ENCODE measurements around the gene ZMYND10.
"Not testable (repeated sequence)": the region's sequence is repeated elsewhere in the genome, so short reads cannot be mapped to it uniquely, and the experiment has no call there.

Gene ZMYND10

GRCh38 chr3:50325113-50325480 lies 20.4 kb downstream of the ZMYND10 start:
- no peak for DNase-seq (ENCODE audit: low read depth)

- peak; percentile 30 for DNase-seq (ENCODE audit: low read depth)
Observed at GRCh38 chr3:50324351-50325112, 21.0 kb downstream of the ZMYND10 start.

- no peak for DNase-seq (ENCODE audit: low read depth)
Observed at GRCh38 chr3:50323614-50324199, 21.8 kb downstream of the ZMYND10 start.

DNA sequence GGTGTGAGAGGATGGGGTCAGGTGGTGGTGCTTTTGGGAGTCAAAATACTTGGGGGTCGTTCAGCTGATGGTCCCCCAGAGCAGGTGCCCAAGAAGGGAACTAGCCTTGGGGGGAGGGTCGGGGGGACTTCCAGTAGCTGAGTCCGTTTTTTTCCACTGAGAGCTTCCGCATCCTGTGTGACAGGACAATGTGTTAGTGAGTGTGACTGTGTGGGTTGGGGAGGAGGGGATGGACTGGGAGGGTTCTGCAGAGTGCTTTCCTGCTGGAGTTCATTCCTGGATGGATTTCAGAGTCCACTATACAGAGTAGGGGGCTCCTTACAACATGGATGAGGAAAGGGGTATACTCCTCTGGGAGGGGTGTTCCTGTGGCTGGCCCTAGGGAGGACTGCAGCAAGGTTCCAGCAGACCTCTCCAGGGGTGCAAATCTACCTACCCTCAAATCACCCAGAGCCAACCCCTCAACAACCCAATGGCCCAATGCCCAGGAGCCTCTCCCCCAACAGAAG lies 22.4 kb downstream of the ZMYND10 start:
- DNase-seq (ENCODE audit: low read depth), result no peak

DNA sequence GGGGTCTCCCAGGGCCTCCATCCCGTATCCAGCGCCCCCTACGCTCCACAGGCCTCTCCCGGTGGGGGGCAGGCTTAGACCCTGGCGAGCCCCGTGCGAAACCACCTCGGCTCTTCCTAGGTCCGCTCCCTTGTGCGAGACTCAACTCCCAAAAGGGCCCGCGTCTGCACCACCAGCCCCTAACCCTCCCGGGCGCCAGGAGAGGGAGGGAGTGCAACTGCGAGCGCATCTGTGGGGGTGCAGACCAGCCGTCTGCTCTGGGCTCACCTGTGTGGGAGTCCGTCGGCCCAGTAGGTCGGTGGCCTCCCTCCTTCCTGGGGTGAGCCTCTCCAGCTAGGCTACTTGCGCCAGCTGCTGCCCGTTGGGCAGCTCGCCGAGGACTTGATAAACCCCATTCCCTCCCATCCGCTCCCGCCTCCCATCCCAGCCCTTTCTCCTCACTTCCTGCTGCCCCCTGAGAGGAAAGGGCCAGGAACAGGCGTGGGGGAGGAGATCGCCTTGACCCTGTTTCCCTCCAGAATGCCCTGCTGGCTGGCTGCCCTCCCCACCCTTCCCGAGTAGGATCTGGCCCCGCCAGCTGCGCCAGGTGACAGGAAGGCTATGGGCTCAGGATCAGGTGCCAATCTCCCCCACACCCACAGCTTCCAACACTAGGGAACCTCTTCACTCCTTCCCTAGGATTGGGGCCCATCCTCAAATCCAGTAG lies 23.0 kb downstream of the ZMYND10 start, which contains the start of gene HYAL2:
Gene HYAL2, minus strand, starts transcription at position 360 of the 706 bp plus-strand sequence. CDS start 2,256 bp downstream, outside the sequence.
- no peak for DNase-seq (ENCODE audit: low read depth)

GRCh38 chr3:50322115-50322385 lies 23.5 kb downstream of the ZMYND10 start:
- no peak for DNase-seq (ENCODE audit: low read depth)

DNA sequence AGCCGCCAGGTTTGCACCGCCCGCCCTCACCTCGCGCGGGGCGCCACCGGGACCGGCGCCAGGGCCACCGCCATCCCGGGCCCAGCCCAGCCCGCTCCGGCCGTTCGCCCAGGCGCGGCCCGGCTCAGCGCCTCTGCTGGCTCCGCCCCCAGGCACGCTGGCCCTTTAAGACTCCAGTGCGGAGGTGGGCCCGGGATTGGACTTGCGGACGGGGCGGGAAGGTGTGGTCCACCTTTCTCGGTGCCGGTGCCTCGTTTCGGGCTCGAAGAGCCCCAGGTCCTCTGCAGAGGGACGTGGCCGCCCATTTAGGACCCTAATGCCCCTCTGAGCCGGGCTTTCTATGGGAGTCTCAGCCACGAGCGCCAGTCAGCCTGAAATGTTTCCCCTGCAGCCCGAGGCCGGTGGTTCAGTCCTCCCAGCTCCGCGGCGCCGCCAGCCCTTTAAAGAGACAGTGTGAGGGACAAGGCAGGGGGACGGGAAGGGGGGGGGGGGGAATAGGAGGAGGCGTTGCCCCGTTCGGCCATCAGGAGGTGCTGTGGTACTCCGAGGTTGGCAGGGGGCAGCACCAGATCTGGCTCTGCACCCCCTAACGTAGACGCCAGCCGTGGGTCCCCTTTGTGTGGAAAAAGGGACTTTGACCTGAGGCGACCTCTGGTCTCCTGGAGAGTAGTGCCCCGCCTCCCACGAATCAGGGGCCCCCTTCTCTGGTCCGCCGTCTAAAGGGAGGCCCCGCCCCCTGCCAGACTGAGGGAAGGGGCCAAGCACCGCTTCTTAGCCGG lies 24.0 kb downstream of the ZMYND10 start:
- DNase-seq (ENCODE audit: low read depth), result peak; percentile 67

GRCh38 chr3:50320853-50321335 lies 24.6 kb downstream of the ZMYND10 start:
- DNase-seq (ENCODE audit: low read depth), result peak; percentile 24

- DNase-seq (ENCODE audit: low read depth), result no peak
Observed at GRCh38 chr3:50319894-50320625, 25.5 kb downstream of the ZMYND10 start.

GRCh38 chr3:50319181-50319893 lies 26.2 kb downstream of the ZMYND10 start:
- DNase-seq (ENCODE audit: low read depth), result no peak

- DNase-seq (ENCODE audit: low read depth), result no peak
Observed at GRCh38 chr3:50318615-50319014, 26.9 kb downstream of the ZMYND10 start.

GRCh38 chr3:50318163-50318562 lies 27.4 kb downstream of the ZMYND10 start:
- DNase-seq (ENCODE audit: low read depth), result no peak

GRCh38 chr3:50317300-50317699 lies 28.2 kb downstream of the ZMYND10 start:
- DNase-seq (ENCODE audit: low read depth), result no peak

- DNase-seq (ENCODE audit: low read depth), result peak; percentile 59
Observed at GRCh38 chr3:50316657-50317242, 28.8 kb downstream of the ZMYND10 start.

- DNase-seq (ENCODE audit: low read depth), result no peak
Observed at GRCh38 chr3:50314816-50315215, 30.7 kb downstream of the ZMYND10 start.

- DNase-seq (ENCODE audit: low read depth), result no peak
Observed at GRCh38 chr3:50314342-50314741, 31.2 kb downstream of the ZMYND10 start.

- DNase-seq (ENCODE audit: low read depth), result not testable (repeated sequence)
Observed at GRCh38 chr3:50312041-50312440, 33.5 kb downstream of the ZMYND10 start.

DNA sequence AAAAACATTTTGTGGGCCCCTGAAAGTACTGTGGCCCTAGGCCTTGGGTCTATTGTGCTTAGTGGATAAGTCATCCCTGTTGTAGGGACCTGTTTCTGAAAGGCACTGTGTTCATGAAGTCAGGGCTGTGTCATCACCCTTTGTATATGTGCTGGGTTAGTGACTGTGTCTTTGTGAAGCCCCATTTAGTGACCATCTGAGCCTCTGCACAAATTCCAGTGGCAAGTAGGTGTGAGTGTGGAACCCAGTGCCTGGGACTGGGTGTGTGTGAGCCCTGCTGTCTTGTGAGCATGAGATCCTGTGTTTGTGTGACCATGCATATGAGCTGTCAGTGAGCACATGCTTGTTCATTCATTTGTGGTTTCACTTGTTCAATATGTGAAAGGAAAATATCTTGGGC lies 40.9 kb downstream of the ZMYND10 start:
- no peak for DNase-seq (ENCODE audit: low read depth)

GRCh38 chr3:50303013-50303815 lies 42.3 kb downstream of the ZMYND10 start, which contains the start of gene HYAL1:
Gene HYAL1 (minus strand): TSS chr3:50303574. CDS start chr3:50302956, 618 bp downstream.
- DNase-seq (ENCODE audit: low read depth), result no peak
